ENCODE data around the gene PSMB10.

DNA sequence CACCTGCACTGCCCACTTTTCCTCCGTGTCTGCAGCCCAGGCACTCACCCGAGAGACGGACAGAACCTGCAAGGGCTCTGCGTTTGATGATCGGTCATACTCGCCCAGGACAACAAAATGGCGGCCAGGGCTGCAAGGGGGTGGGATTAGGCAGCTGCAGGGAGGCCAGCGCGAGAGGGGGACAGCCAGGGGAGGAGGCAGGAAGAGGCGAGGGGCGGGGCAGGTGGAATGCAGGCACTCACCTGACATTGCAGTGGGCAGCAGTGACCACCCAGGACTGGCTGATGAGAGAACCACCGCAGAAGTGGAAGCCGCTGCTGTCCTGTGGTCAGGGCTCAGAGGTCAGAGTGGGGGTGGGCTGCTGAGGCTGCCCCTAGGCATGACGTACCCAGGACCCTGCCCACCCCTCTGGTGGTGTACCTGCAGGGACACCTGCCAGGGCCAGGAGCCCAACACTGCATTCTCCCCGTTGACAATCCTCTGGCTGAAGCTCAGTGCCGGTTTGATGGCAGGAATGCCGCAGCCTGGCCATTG is 5.9 kb downstream of the PSMB10 start:
- TF ChIP-seq POLR2A (IDR thresholded peaks at IDR 0.05) (no peak), EP300 (IDR thresholded peaks at IDR 0.05) (no peak)
